ENCODE data around the gene PRH2.

PRH2 gene

DNA sequence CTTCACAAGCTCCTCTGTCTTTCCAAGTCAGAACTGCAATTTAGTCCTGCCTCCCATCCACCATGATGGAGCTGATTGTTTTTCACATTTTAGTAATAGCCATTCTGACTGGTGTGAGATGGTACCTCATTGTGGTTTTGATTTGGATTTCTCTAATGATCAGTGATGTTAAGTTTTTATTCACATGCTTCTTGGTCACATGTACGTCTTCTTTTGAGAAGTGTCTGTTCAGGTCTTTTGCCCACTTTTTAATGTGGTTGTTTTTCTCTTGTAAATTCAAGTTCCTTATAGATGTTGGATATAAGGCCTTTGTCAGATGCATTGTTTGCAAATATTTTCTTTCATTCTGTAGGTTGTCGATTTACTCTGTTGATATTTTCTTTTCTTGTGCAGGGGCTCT, 14.1 kb downstream of the PRH2 start:
- Histone ChIP-seq H3K79me1 (ENCODE audit: low read length) (no peaks in the 10 kb centered on the region), H3K36me3 (ENCODE audit: control insufficient read depth, insufficient read depth, low read length) (no peaks in the 10 kb centered on the region)
- WGBS (ENCODE audit: extremely low coverage, insufficient coverage, low lambda C conversion rate), result no CpG with 5 or more reads among the region's 2 CpGs

DNA sequence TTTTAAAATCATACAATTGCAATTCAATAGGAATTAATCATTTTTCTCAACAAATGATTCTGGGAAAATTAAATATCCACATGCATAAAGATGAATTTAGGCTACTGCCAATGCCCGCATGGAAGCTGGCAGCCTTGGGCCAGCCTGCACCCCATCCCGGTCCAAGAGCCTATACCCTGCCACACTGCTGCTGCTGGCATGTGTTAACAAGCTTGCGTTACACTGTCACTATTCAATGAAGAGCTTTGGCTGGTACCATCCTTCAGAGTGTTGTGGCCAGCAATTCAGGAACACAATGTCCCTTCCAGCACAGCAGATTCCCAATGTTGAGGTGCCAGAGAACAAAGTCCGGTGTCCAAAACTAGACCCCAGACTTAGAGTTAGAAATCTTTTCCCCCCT, 23.6 kb downstream of the PRH2 start:
- H2BK15ac ChIP-seq (replicated peaks; ENCODE audit: low read depth), result no peak overlapping the region
- WGBS (ENCODE audit: extremely low coverage, insufficient coverage, low lambda C conversion rate), result no CpG with 5 or more reads among the region's 4 CpGs

More for the DNA sequence above, 14.1 kb downstream of the PRH2 start:
- peak overlapping the region; percentile 62 for H3K4ac ChIP-seq (ENCODE audit: low read depth, low read length)
- H2AK5ac ChIP-seq (ENCODE audit: low read length), result no peak overlapping the region
- H4K5ac ChIP-seq (ENCODE audit: low read length), result no peak overlapping the region
- H2BK5ac ChIP-seq (ENCODE audit: low read length), result no peak overlapping the region
- no peak overlapping the region for H3K23ac ChIP-seq (ENCODE audit: low read length)
- H3K4me3 ChIP-seq (ENCODE audit: low read length), result no peak overlapping the region
- H3K79me2 ChIP-seq (ENCODE audit: control insufficient read depth, insufficient read depth, low read length), result no peaks in the 10 kb centered on the region
- no peak overlapping the region for H3K9ac ChIP-seq (ENCODE audit: low read length)
- no peaks in the 10 kb centered on the region for H3K27me3 ChIP-seq (ENCODE audit: insufficient read depth, low read length, poor library complexity)
- H3K4me1 ChIP-seq (ENCODE audit: control insufficient read depth, low read depth, low read length), result peaks cover 4% of the 10 kb centered on the region
- H4K8ac ChIP-seq (ENCODE audit: low read depth, low read length), result no peak overlapping the region
- no peak overlapping the region for H2BK15ac ChIP-seq (replicated peaks; ENCODE audit: low read depth)
- H2BK120ac ChIP-seq (ENCODE audit: low read depth, low read length), result peak overlapping the region; percentile 65
- H3K4me2 ChIP-seq (ENCODE audit: low read length), result no peak overlapping the region
- no peak for DNase-seq
- peak overlapping the region; percentile 77 for H3K18ac ChIP-seq (ENCODE audit: low read length)
- no peak overlapping the region for H3K56ac ChIP-seq (ENCODE audit: low read length)
- no peak overlapping the region for H3K27ac ChIP-seq (ENCODE audit: low read depth, low read length)

DNA sequence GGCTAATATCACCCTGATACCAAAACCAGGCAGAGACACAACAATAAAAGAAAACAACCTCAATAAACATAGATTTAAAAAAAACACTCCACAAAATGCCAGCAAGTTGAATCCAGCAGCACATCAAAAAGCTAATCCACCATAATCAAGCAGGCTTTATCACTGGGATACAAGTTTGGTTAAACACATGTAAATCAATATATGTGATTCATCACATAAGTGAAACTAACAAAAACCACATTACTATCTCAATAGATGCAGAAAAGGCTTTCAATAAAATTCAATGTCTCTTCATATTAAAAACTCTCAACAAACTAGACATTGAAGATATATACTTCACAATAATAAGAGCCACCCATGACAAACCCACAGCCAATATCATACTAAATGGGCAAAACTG, 27.0 kb downstream of the PRH2 start:
- no peak overlapping the region for H3K4ac ChIP-seq (ENCODE audit: low read depth, low read length)
- H3K27ac ChIP-seq (ENCODE audit: low read depth, low read length), result no peak overlapping the region
- H3K9ac ChIP-seq (ENCODE audit: low read length), result no peak overlapping the region
- H3K79me2 ChIP-seq (ENCODE audit: control insufficient read depth, insufficient read depth, low read length), result no peaks in the 10 kb centered on the region
- no peak overlapping the region for H3K4me3 ChIP-seq (ENCODE audit: low read length)
- no peak overlapping the region for H2BK15ac ChIP-seq (replicated peaks; ENCODE audit: low read depth)
- H3K27me3 ChIP-seq (ENCODE audit: insufficient read depth, low read length, poor library complexity), result no peaks in the 10 kb centered on the region
- no peaks in the 10 kb centered on the region for H3K79me1 ChIP-seq (ENCODE audit: low read length)
- H3K23ac ChIP-seq (ENCODE audit: low read length), result no peak overlapping the region
- no peak overlapping the region for H2BK120ac ChIP-seq (ENCODE audit: low read depth, low read length)
- H3K4me1 ChIP-seq (ENCODE audit: control insufficient read depth, low read depth, low read length), result no peaks in the 10 kb centered on the region
- no peak overlapping the region for H4K5ac ChIP-seq (ENCODE audit: low read length)
- no peak overlapping the region for H3K18ac ChIP-seq (ENCODE audit: low read length)
- no peak for DNase-seq
- H3K4me2 ChIP-seq (ENCODE audit: low read length), result no peak overlapping the region
- H4K8ac ChIP-seq (ENCODE audit: low read depth, low read length), result no peak overlapping the region
- no peak overlapping the region for H2BK5ac ChIP-seq (ENCODE audit: low read length)
- no peaks in the 10 kb centered on the region for H3K36me3 ChIP-seq (ENCODE audit: control insufficient read depth, insufficient read depth, low read length)
- H3K56ac ChIP-seq (ENCODE audit: low read length), result no peak overlapping the region
- H2AK5ac ChIP-seq (ENCODE audit: low read length), result no peak overlapping the region

More for the DNA sequence above, 23.6 kb downstream of the PRH2 start:
- H3K27me3 ChIP-seq (ENCODE audit: insufficient read depth, low read length, poor library complexity), result no peaks in the 10 kb centered on the region
- no peak overlapping the region for H2BK5ac ChIP-seq (ENCODE audit: low read length)
- no peak overlapping the region for H3K4ac ChIP-seq (ENCODE audit: low read depth, low read length)
- H3K4me3 ChIP-seq (ENCODE audit: low read length), result no peak overlapping the region
- H3K23ac ChIP-seq (ENCODE audit: low read length), result no peak overlapping the region
- no peak overlapping the region for H3K18ac ChIP-seq (ENCODE audit: low read length)
- no peaks in the 10 kb centered on the region for H3K79me2 ChIP-seq (ENCODE audit: control insufficient read depth, insufficient read depth, low read length)
- no peak overlapping the region for H3K27ac ChIP-seq (ENCODE audit: low read depth, low read length)
- H2BK120ac ChIP-seq (ENCODE audit: low read depth, low read length), result no peak overlapping the region
- no peak for DNase-seq
- H3K4me1 ChIP-seq (ENCODE audit: control insufficient read depth, low read depth, low read length), result no peaks in the 10 kb centered on the region
- H4K5ac ChIP-seq (ENCODE audit: low read length), result no peak overlapping the region
- no peak overlapping the region for H3K4me2 ChIP-seq (ENCODE audit: low read length)
- H3K36me3 ChIP-seq (ENCODE audit: control insufficient read depth, insufficient read depth, low read length), result no peaks in the 10 kb centered on the region
- no peak overlapping the region for H3K56ac ChIP-seq (ENCODE audit: low read length)
- H2AK5ac ChIP-seq (ENCODE audit: low read length), result no peak overlapping the region
- H3K79me1 ChIP-seq (ENCODE audit: low read length), result no peaks in the 10 kb centered on the region
- H3K9ac ChIP-seq (ENCODE audit: low read length), result no peak overlapping the region
- H4K8ac ChIP-seq (ENCODE audit: low read depth, low read length), result no peak overlapping the region

DNA sequence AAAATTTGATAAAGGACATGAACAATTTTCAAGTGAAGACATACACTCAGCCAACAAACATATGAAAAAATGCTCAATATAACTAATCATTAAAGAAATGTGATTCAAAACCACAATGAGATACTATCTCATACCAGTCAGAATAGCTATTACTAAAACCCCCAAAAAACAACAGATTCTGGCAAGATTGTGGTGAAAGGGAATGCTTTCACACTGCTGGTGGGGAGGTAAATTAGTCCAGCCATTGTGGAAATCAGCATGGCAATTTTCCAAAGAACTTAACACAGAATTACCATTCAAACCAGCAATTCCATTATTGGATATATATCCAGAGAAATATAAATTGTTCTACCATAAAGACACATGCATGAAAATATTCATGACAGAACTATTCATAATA, 28.7 kb downstream of the PRH2 start:
- H3K4me1 ChIP-seq (ENCODE audit: control insufficient read depth, low read depth, low read length), result no peaks in the 10 kb centered on the region
- no peak overlapping the region for H2BK15ac ChIP-seq (replicated peaks; ENCODE audit: low read depth)
- H3K4ac ChIP-seq (ENCODE audit: low read depth, low read length), result no peak overlapping the region
- no peak overlapping the region for H2BK5ac ChIP-seq (ENCODE audit: low read length)
- no peak for DNase-seq
- no peak overlapping the region for H3K56ac ChIP-seq (ENCODE audit: low read length)
- H3K23ac ChIP-seq (ENCODE audit: low read length), result no peak overlapping the region
- no peaks in the 10 kb centered on the region for H3K27me3 ChIP-seq (ENCODE audit: insufficient read depth, low read length, poor library complexity)
- H3K4me3 ChIP-seq (ENCODE audit: low read length), result no peak overlapping the region
- H3K9ac ChIP-seq (ENCODE audit: low read length), result no peak overlapping the region
- H3K36me3 ChIP-seq (ENCODE audit: control insufficient read depth, insufficient read depth, low read length), result no peaks in the 10 kb centered on the region
- H3K79me2 ChIP-seq (ENCODE audit: control insufficient read depth, insufficient read depth, low read length), result no peaks in the 10 kb centered on the region
- no peaks in the 10 kb centered on the region for H3K79me1 ChIP-seq (ENCODE audit: low read length)
- H2AK5ac ChIP-seq (ENCODE audit: low read length), result no peak overlapping the region
- no peak overlapping the region for H3K4me2 ChIP-seq (ENCODE audit: low read length)
- no peak overlapping the region for H2BK120ac ChIP-seq (ENCODE audit: low read depth, low read length)
- no peak overlapping the region for H3K18ac ChIP-seq (ENCODE audit: low read length)
- no peak overlapping the region for H4K5ac ChIP-seq (ENCODE audit: low read length)
- no peak overlapping the region for H3K27ac ChIP-seq (ENCODE audit: low read depth, low read length)
- H4K8ac ChIP-seq (ENCODE audit: low read depth, low read length), result no peak overlapping the region

DNA sequence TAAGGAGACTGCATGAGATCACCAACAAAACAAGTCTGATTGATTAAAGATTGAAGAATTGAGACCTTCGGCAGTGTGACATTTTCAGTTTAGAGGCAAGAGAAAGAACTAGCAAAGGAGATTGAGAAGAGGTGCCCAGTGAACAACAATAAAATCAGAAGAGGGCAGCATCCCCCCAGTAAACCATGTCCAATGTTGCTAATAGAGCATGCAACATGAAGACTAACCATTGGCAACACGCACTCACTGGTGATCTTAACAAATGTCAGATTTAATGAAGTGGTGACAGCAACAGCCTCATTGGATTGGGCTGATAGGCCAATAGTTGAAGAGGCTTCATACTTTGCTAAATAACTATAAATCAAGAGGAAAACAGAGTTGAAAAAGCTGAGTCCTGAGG, 30.8 kb downstream of the PRH2 start:
- Histone ChIP-seq H3K27me3 (ENCODE audit: insufficient read depth, low read length, poor library complexity) (no peaks in the 10 kb centered on the region), H3K4me1 (ENCODE audit: control insufficient read depth, low read depth, low read length) (no peaks in the 10 kb centered on the region), H3K4ac (ENCODE audit: low read depth, low read length) (no peak overlapping the region), H3K56ac (ENCODE audit: low read length) (no peak overlapping the region), H3K27ac (ENCODE audit: low read depth, low read length) (no peak overlapping the region), H3K23ac (ENCODE audit: low read length) (no peak overlapping the region), H2BK5ac (ENCODE audit: low read length) (no peak overlapping the region), H3K4me2 (ENCODE audit: low read length) (no peak overlapping the region), H3K36me3 (ENCODE audit: control insufficient read depth, insufficient read depth, low read length) (no peaks in the 10 kb centered on the region), H2BK120ac (ENCODE audit: low read depth, low read length) (no peak overlapping the region), H3K18ac (ENCODE audit: low read length) (no peak overlapping the region), H4K8ac (ENCODE audit: low read depth, low read length) (no peak overlapping the region), H3K79me1 (ENCODE audit: low read length) (no peaks in the 10 kb centered on the region), H3K4me3 (ENCODE audit: low read length) (no peak overlapping the region), H4K5ac (ENCODE audit: low read length) (no peak overlapping the region), H3K79me2 (ENCODE audit: control insufficient read depth, insufficient read depth, low read length) (no peaks in the 10 kb centered on the region), H2AK5ac (ENCODE audit: low read length) (no peak overlapping the region), H3K9ac (ENCODE audit: low read length) (no peak overlapping the region), H2BK15ac (replicated peaks; ENCODE audit: low read depth) (no peak overlapping the region)
- peak; percentile 10 for DNase-seq
- no CpG with 5 or more reads among the region's 2 CpGs for WGBS (ENCODE audit: extremely low coverage, insufficient coverage, low lambda C conversion rate)

DNA sequence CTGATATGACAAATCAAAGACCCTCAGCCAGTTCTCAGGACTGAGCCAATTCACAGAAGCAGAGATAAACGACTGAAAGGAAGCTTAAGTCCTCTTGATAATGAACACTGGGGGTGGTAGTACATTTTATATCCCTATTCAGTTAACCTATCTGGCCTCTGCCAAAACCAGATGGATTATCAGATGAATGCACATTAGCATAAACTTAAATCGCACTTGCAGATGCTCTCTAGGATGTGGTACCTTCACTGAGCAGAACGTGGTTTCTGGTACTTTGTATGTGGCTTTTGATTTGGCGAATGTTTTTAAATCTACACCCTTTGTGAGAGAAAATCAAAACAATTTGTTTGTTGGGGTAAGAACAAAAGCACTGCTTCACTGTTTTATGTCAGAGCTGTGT, 31.2 kb downstream of the PRH2 start:
- Histone ChIP-seq H3K36me3 (ENCODE audit: control insufficient read depth, insufficient read depth, low read length) (no peaks in the 10 kb centered on the region), H2BK120ac (ENCODE audit: low read depth, low read length) (no peak overlapping the region), H3K9ac (ENCODE audit: low read length) (no peak overlapping the region), H2BK15ac (replicated peaks; ENCODE audit: low read depth) (no peak overlapping the region), H2AK5ac (ENCODE audit: low read length) (no peak overlapping the region), H3K4me3 (ENCODE audit: low read length) (no peak overlapping the region), H3K27ac (ENCODE audit: low read depth, low read length) (no peak overlapping the region), H2BK5ac (ENCODE audit: low read length) (no peak overlapping the region), H3K4ac (ENCODE audit: low read depth, low read length) (no peak overlapping the region), H3K27me3 (ENCODE audit: insufficient read depth, low read length, poor library complexity) (no peaks in the 10 kb centered on the region), H3K4me1 (ENCODE audit: control insufficient read depth, low read depth, low read length) (no peaks in the 10 kb centered on the region), H3K23ac (ENCODE audit: low read length) (no peak overlapping the region), H3K18ac (ENCODE audit: low read length) (no peak overlapping the region), H3K79me2 (ENCODE audit: control insufficient read depth, insufficient read depth, low read length) (no peaks in the 10 kb centered on the region), H3K56ac (ENCODE audit: low read length) (no peak overlapping the region), H4K8ac (ENCODE audit: low read depth, low read length) (no peak overlapping the region), H3K79me1 (ENCODE audit: low read length) (no peaks in the 10 kb centered on the region), H3K4me2 (ENCODE audit: low read length) (no peak overlapping the region), H4K5ac (ENCODE audit: low read length) (no peak overlapping the region)
- no CpG with 5 or more reads among the region's 4 CpGs for WGBS (ENCODE audit: extremely low coverage, insufficient coverage, low lambda C conversion rate)
- peak; percentile 40 for DNase-seq

All from mesendoderm (in vitro differentiated cells).